GM12892 (cell line): Measurements from ENCODE around the gene SERPINE1.

Source experiments
- POLR2A ChIP-seq: IDR thresholded peaks from 2 replicates; pipeline ENCODE4 v1.6.1; 2011; ENCODE audit warnings: low read depth, low read length, control low read depth
- TAF1 ChIP-seq: IDR thresholded peaks from 2 replicates; pipeline ENCODE4 v1.6.1; 2011; ENCODE audit warnings: low read depth, mild to moderate bottlenecking, control low read depth, low read length, borderline replicate concordance

DNA sequence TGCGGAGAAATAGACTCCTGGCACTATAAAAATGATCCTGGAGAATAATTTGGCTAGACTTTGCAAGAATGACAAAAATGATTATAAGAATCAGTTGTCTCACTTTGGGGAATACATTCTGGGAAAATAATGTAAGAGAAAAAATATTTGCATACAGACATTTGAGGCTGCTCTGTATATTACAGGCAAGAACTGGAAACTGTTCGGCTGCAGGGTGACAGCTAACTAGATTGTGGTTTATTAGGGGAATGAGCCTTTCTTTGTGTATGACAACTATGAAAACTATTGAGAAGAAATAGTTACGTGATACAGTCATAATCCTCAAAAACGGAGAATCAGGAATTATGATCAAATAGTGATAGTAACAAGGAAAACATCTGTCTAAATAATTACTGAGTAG, 33.0 kb upstream of the SERPINE1 start:
- TF ChIP-seq POLR2A: no peak
- no peak for TF ChIP-seq TAF1
